GM12878 (cell line): ENCODE data around the gene USH2A. TPM values are rescaled to one million over a fixed set of nuclear protein-coding genes. Genes with fewer than 3 reads are reported as not detected.

Experiments
- ATAC-seq: fragments of 200-7000 bp; cut with Tn5 transposase; 3 replicates; pipeline ENCODE4 v1.9.1; 2020; ENCODE audit warnings: mild to moderate bottlenecking, moderate library complexity
- BruUV-seq: library from RNA; stranded (reverse); fragments of 400-500 nt; replicated peaks from 2 replicates; lab custom pipeline; 2021; lab: Mats Ljungman, UMichigan
- CTCF ChIA-PET: fragments of 300-600 bp; sonication (Branson Sonifier 250); formaldehyde crosslinking; extraction: SDS; loops from one replicate; lab custom pipeline; 2021; ENCODE audit warnings: inconsistent platforms; lab: Yijun Ruan, JAX
- POLR2A ChIA-PET: fragments of 350-600 bp; formaldehyde crosslinking; extraction: SDS; loops from one replicate; lab custom pipeline; 2021; ENCODE audit warnings: inconsistent platforms; lab: Charles Lee
- RAD21 ChIA-PET: fragments of 300-600 bp; sonication (Branson Sonifier 250); formaldehyde crosslinking; loops from one replicate; lab custom pipeline; 2023; ENCODE audit warnings: antibody characterized with exemption; ENCODE audit not compliant: unreplicated experiment; lab: Charles Lee
- SMC1A ChIA-PET: fragments of 300-600 bp; sonication (Branson Sonifier 250); formaldehyde crosslinking; loops from one replicate; lab custom pipeline; 2023; ENCODE audit not compliant: unreplicated experiment, uncharacterized antibody; lab: Charles Lee
- DNase-seq: peaks from one replicate; pipeline ENCODE4 v3.0.0-alpha.2; 2011; ENCODE audit warnings: low read depth, low spot score
- FAIRE-seq: peaks from 3 replicates; lab custom pipeline; 2011; peaks lifted over from hg19 to GRCh38; lab: Jason Lieb, UNC
- H2AFZ ChIP-seq: 2 replicates; pipeline ENCODE4 v1.6.0; 2011; ENCODE audit warnings: low read depth, low read length, control low read depth; ENCODE audit not compliant: control insufficient read depth
- H3K27ac ChIP-seq: 2 replicates; pipeline ENCODE4 v1.5.1; 2011; ENCODE audit warnings: control low read depth; ENCODE audit not compliant: control insufficient read depth, insufficient read depth
- H3K27me3 ChIP-seq, 2 experiments: replicated peaks in 1 of 2; 2 replicates each; pipeline versions ENCODE4 v1.6.0 to v1.6.1; 2011; ENCODE audit warnings: low read length in 1 of 2; ENCODE audit not compliant: control insufficient read depth in 2 of 2, insufficient read depth in 2 of 2
- H3K36me3 ChIP-seq, 2 experiments: 2 replicates each; pipeline ENCODE4 v1.5.1; 2011; ENCODE audit warnings: low read length in 1 of 2; ENCODE audit not compliant: control insufficient read depth in 2 of 2, insufficient read depth in 2 of 2
- H3K4me1 ChIP-seq: 2 replicates; pipeline ENCODE4 v1.6.1; 2011; ENCODE audit warnings: mild to moderate bottlenecking, low read length, moderate library complexity, mixed read lengths; ENCODE audit not compliant: control insufficient read depth, insufficient read depth
- H3K4me2 ChIP-seq: 2 replicates; pipeline ENCODE4 v1.6.0; 2011; ENCODE audit warnings: control low read depth; ENCODE audit not compliant: control insufficient read depth, insufficient read depth
- H3K4me3 ChIP-seq: fragments of 200-600 bp; sonication (generic); 2 replicates; pipeline ENCODE4 v1.5.1; 2016
- H3K79me2 ChIP-seq: 2 replicates; pipeline ENCODE4 v1.6.0; 2011; ENCODE audit warnings: low read length; ENCODE audit not compliant: control insufficient read depth, insufficient read depth
- H3K9ac ChIP-seq: 2 replicates; pipeline ENCODE4 v1.8.0; 2011; ENCODE audit warnings: low read length, control low read depth, mixed read lengths; ENCODE audit not compliant: control insufficient read depth, insufficient read depth
- H3K9me3 ChIP-seq: replicated peaks from 3 replicates; pipeline ENCODE4 v1.5.1; 2011; ENCODE audit warnings: mild to moderate bottlenecking, low read length; ENCODE audit not compliant: control insufficient read depth, insufficient read depth
- H4K20me1 ChIP-seq: 2 replicates; pipeline ENCODE4 v1.6.0; 2011; ENCODE audit not compliant: control insufficient read depth, insufficient read depth
- BACH1 ChIP-seq: fragments of 450-650 bp; IDR thresholded peaks from 2 replicates; pipeline ENCODE4 v1.6.1; 2017; ENCODE audit warnings: mild to moderate bottlenecking, borderline replicate concordance
- E2F8 ChIP-seq: fragments of 450-650 bp; IDR thresholded peaks from 2 replicates; pipeline ENCODE4 v1.6.1; 2018; ENCODE audit warnings: mild to moderate bottlenecking, low read depth, moderate library complexity; ENCODE audit not compliant: partially characterized antibody
- EGR1 ChIP-seq, 2 experiments: IDR thresholded peaks; 1 replicate in 1 of 2; 2 replicates in 1 of 2; pipeline ENCODE4 v1.6.1; 2011 to 2012; ENCODE audit warnings: low read depth in 2 of 2, low read length in 2 of 2, borderline replicate concordance in 1 of 2, mild to moderate bottlenecking in 1 of 2, moderate library complexity in 1 of 2
- GATAD2B ChIP-seq: fragments of 450-650 bp; conservative IDR thresholded peaks from 2 replicates; pipeline ENCODE4 v1.6.1; 2017; ENCODE audit warnings: low read depth, mild to moderate bottlenecking, moderate library complexity
- HDAC2 ChIP-seq: fragments of 200-600 bp; sonication (generic); IDR thresholded peaks from 2 replicates; pipeline ENCODE4 v1.6.1; 2017
- JUNB ChIP-seq: IDR thresholded peaks from 2 replicates; pipeline ENCODE4 v1.6.1; 2016; ENCODE audit warnings: antibody characterized with exemption, mild to moderate bottlenecking
- MTA3 ChIP-seq: IDR thresholded peaks from 2 replicates; pipeline ENCODE4 v1.6.1; 2012; ENCODE audit warnings: low read length, inconsistent platforms, borderline replicate concordance
- NBN ChIP-seq: fragments of 450-650 bp; IDR thresholded peaks from 2 replicates; pipeline ENCODE4 v1.6.1; 2016
- NFYA ChIP-seq: IDR thresholded peaks from 2 replicates; pipeline ENCODE4 v1.6.1; 2011; ENCODE audit warnings: low read depth, mild to moderate bottlenecking, low read length, improper control_type of control experiment, borderline replicate concordance
- PAX8 ChIP-seq: fragments of 450-650 bp; IDR thresholded peaks from 2 replicates; pipeline ENCODE4 v1.6.1; 2017; ENCODE audit warnings: mild to moderate bottlenecking, moderate library complexity
- POLR2AphosphoS2 ChIP-seq: IDR thresholded peaks from 2 replicates; pipeline ENCODE4 v1.6.1; 2011; ENCODE audit warnings: low read depth, mild to moderate bottlenecking, low read length, improper control_type of control experiment, moderate library complexity
- RFX5 ChIP-seq: IDR thresholded peaks from 2 replicates; pipeline ENCODE4 v1.6.1; 2011; ENCODE audit warnings: low read depth, low read length, improper control_type of control experiment
- SIX5 ChIP-seq: IDR thresholded peaks from 2 replicates; pipeline ENCODE4 v1.6.1; 2011; ENCODE audit warnings: mild to moderate bottlenecking, low read depth, low read length, moderate library complexity; ENCODE audit not compliant: severe bottlenecking
- SMAD5 ChIP-seq: IDR thresholded peaks from 2 replicates; pipeline ENCODE4 v1.6.1; 2016; ENCODE audit warnings: antibody characterized with exemption, low read depth
- TAF1 ChIP-seq: IDR thresholded peaks from 2 replicates; pipeline ENCODE4 v1.6.1; 2011; ENCODE audit warnings: mild to moderate bottlenecking, low read depth, low read length, borderline replicate concordance
- TARDBP ChIP-seq: IDR thresholded peaks from 2 replicates; pipeline ENCODE4 v1.6.1; 2016; ENCODE audit warnings: borderline replicate concordance
- TCF7 ChIP-seq: IDR thresholded peaks from 2 replicates; pipeline ENCODE4 v1.6.1; 2014; ENCODE audit warnings: antibody characterized with exemption, borderline replicate concordance
- ZBTB11 ChIP-seq: fragments of 450-650 bp; formaldehyde crosslinking; IDR thresholded peaks from 2 replicates; pipeline ENCODE4 v1.5.0; 2022; ENCODE audit warnings: mild to moderate bottlenecking, missing genetic modification characterization
- in situ Hi-C: fragments of 300-500 bp; cut with MboI; formaldehyde crosslinking; loops from 9 replicates; pipeline ENCODE4 v1.14.3; 2018; ENCODE audit warnings: mixed read lengths
- intact Hi-C: fragments of 100-400 bp; cut with micrococcal nuclease; formaldehyde crosslinking; loops from one replicate; pipeline ENCODE4 v1.14.2; 2022; ENCODE audit not compliant: unreplicated experiment
- polyA plus RNA-seq, 11 experiments: library from polyadenylated mRNA; depleted of rRNA in 4 of 11; unstranded in 6 of 11; stranded (reverse) in 5 of 11; fragments of >200 nt; fragmentation: Nextera tagmentation in 4 of 11; fragmentation: Illumina TruSeq in 1 of 11; extraction: Ambion mirVana in 4 of 11; extraction: Trizol in 1 of 11; gene quantifications; 1 replicate in 1 of 11; 2 replicates in 10 of 11; pipeline versions ENCODE4 v1.2.1 to v1.2.3, GENCODE V29; 2011 to 2016; ENCODE audit warnings: inconsistent platforms in 2 of 11, missing spikeins in 2 of 11, low read depth in 1 of 11
- total RNA-seq, 4 experiments: library from RNA; depleted of rRNA in 3 of 4; stranded (reverse); fragments of >200 nt in 3 of 4; fragmentation: Illumina TruSeq in 1 of 4; extraction: Trizol in 1 of 4; gene quantifications; 2 replicates each; pipeline versions ENCODE4 v1.2.1 to v1.2.3, GENCODE V29; 2013 to 2021

The USH2A gene
- total and polyA plus RNA-seq, 10 of the 15 experiments (the other 5 are each of a cell fraction or from before 2014, with no cell fraction given) = under 0.01 to 0.20 (median 0.01) TPM; not detected in 2

- ATAC-seq = no peak
- Histone ChIP-seq H3K4me3 (no peak overlapping the region), H3K27me3 (no peaks in the 10 kb centered on the region), H2AFZ (no peak overlapping the region), H4K20me1 (no peaks in the 10 kb centered on the region), H3K9me3 (no peaks in the 10 kb centered on the region)
- no peak for DNase-seq
- ChIA-PET POLR2A (no interaction called here), CTCF (no interaction called here), RAD21 (no interaction called here)
- no peak for FAIRE-seq
- TF ChIP-seq EGR1 (IDR thresholded peaks at IDR 0.05; ENCODE audit: borderline replicate concordance in 1 of 2, low read depth in 2 of 2, low read length in 2 of 2) (no peak), E2F8 (no peak), HDAC2 (no peak), TCF7 (no peak), TARDBP (no peak), NBN (no peak), JUNB (no peak), PAX8 (no peak), MTA3 (no peak), RFX5 (no peak), NFYA (no peak), ZBTB11 (no peak), TAF1 (no peak), SIX5 (no peak), BACH1 (no peak), SMAD5 (no peak), POLR2AphosphoS2 (no peak), GATAD2B (no peak)
- TF ChIP-seq, all 136 proteins: peak for 0
- Histone ChIP-seq H3K4me2 (no peak overlapping the region), H3K27ac (no peak overlapping the region), H3K36me3 (no peaks in the 10 kb centered on the region), H3K4me1 (no peaks in the 10 kb centered on the region), H3K79me2 (no peaks in the 10 kb centered on the region), H3K9ac (no peak overlapping the region)
- BruUV-seq = no TSS peak
- SMC1A ChIA-PET = no interaction called here
- in situ Hi-C loops (no loop called here), intact Hi-C loops (no loop called here)
Measured at GRCh38 chr1:216448011-216448510, 24.8 kb upstream of the USH2A start.
